ENCODE results near the gene C15orf62.

- TF ChIP-seq, protein P1, sequence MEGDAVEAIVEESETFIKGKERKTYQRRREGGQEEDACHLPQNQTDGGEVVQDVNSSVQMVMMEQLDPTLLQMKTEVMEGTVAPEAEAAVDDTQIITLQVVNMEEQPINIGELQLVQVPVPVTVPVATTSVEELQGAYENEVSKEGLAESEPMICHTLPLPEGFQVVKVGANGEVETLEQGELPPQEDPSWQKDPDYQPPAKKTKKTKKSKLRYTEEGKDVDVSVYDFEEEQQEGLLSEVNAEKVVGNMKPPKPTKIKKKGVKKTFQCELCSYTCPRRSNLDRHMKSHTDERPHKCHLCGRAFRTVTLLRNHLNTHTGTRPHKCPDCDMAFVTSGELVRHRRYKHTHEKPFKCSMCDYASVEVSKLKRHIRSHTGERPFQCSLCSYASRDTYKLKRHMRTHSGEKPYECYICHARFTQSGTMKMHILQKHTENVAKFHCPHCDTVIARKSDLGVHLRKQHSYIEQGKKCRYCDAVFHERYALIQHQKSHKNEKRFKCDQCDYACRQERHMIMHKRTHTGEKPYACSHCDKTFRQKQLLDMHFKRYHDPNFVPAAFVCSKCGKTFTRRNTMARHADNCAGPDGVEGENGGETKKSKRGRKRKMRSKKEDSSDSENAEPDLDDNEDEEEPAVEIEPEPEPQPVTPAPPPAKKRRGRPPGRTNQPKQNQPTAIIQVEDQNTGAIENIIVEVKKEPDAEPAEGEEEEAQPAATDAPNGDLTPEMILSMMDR (IDR thresholded peaks at IDR 0.05), result no peak
- no peak for TF ChIP-seq POLR2A (IDR thresholded peaks at IDR 0.05)
Measured at GRCh38 chr15:40772014-40772413, 2.2 kb downstream of the C15orf62 start.
